H1 (cell line): ENCODE measurements around the gene TMEM273. TPM values are rescaled to one million over a fixed set of nuclear protein-coding genes. Genes with fewer than 3 reads are reported as not detected.

Experiments used
- RAD21 ChIP-seq, 2 experiments: IDR thresholded peaks in 1 of 2; conservative IDR thresholded peaks in 1 of 2; 2 replicates each; pipeline ENCODE4 v1.6.1; 2011; ENCODE audit warnings: low read depth in 2 of 2, low read length in 2 of 2, improper control_type of control experiment in 1 of 2, inconsistent platforms in 1 of 2, mild to moderate bottlenecking in 1 of 2, moderate library complexity in 1 of 2
- SAP30 ChIP-seq: fragments of 300-600 bp; sonication (generic); IDR thresholded peaks from 2 replicates; pipeline ENCODE4 v1.7.1; 2012; ENCODE audit warnings: low read length, moderate library complexity, mild to moderate bottlenecking, inconsistent platforms; ENCODE audit not compliant: insufficient read depth, insufficient replicate concordance
- polyA plus RNA-seq, 7 experiments: library from polyadenylated mRNA; depleted of rRNA in 3 of 7; stranded (reverse) in 5 of 7; unstranded in 2 of 7; fragments of >200 nt in 5 of 7; fragments of 200-250 nt in 2 of 7; gene quantifications; 1 replicate in 5 of 7; 2 replicates in 1 of 7; 4 replicates in 1 of 7; pipeline versions ENCODE4 v1.2.1 to v1.2.3, GENCODE V29; 2011 to 2013; ENCODE audit warnings: missing spikeins in 2 of 7, mixed read lengths in 2 of 7
- total RNA-seq: library from RNA; stranded (reverse); fragmentation: NEBNext Ultra II Directional; extraction: Animal tissue kit (Norgen Biotek cat#: 25700); gene quantifications from 2 replicates; pipeline ENCODE4 v1.2.1, GENCODE V29; 2021
- TF ChIP-seq, protein P1 (sequence below), 3 experiments: IDR thresholded peaks; 1 replicate in 2 of 3; 2 replicates in 1 of 3; pipeline versions ENCODE4 v1.5.1 to v1.6.1; 2011; ENCODE audit warnings: low read length in 3 of 3, mild to moderate bottlenecking in 3 of 3, inconsistent platforms in 2 of 3, low read depth in 1 of 3, moderate library complexity in 1 of 3; ENCODE audit not compliant: insufficient read depth in 1 of 3; ENCODE audit errors: control extremely low read depth in 1 of 3

Gene TMEM273
- total and polyA plus RNA-seq, 2 of the 8 experiments (the other 6 are each of a cell fraction or from before 2014, with no cell fraction given): not detected

GRCh38 chr10:49180444-49180860 is 7.7 kb downstream of the TMEM273 start (continued):
- TF ChIP-seq SAP30 (no peak), RAD21 (IDR thresholded peaks at IDR 0.05 in 1 of 2, conservative IDR thresholded peaks at IDR 0.05 in 1 of 2; ENCODE audit: low read depth in 2 of 2, low read length in 2 of 2) (no peak)
- TF ChIP-seq, protein P1, sequence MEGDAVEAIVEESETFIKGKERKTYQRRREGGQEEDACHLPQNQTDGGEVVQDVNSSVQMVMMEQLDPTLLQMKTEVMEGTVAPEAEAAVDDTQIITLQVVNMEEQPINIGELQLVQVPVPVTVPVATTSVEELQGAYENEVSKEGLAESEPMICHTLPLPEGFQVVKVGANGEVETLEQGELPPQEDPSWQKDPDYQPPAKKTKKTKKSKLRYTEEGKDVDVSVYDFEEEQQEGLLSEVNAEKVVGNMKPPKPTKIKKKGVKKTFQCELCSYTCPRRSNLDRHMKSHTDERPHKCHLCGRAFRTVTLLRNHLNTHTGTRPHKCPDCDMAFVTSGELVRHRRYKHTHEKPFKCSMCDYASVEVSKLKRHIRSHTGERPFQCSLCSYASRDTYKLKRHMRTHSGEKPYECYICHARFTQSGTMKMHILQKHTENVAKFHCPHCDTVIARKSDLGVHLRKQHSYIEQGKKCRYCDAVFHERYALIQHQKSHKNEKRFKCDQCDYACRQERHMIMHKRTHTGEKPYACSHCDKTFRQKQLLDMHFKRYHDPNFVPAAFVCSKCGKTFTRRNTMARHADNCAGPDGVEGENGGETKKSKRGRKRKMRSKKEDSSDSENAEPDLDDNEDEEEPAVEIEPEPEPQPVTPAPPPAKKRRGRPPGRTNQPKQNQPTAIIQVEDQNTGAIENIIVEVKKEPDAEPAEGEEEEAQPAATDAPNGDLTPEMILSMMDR (IDR thresholded peaks at IDR 0.05; ENCODE audit: control extremely low read depth in 1 of 3, insufficient read depth in 1 of 3, low read depth in 1 of 3, low read length in 3 of 3): no peak
